T1000 (cell line): Measurements from ENCODE around the gene FAU.

Experiments
- DNase-seq: peaks from one replicate; lab custom pipeline; 2025; ENCODE audit warnings: mixed read lengths; lab: John Stamatoyannopoulos, UW

Gene FAU

DNA sequence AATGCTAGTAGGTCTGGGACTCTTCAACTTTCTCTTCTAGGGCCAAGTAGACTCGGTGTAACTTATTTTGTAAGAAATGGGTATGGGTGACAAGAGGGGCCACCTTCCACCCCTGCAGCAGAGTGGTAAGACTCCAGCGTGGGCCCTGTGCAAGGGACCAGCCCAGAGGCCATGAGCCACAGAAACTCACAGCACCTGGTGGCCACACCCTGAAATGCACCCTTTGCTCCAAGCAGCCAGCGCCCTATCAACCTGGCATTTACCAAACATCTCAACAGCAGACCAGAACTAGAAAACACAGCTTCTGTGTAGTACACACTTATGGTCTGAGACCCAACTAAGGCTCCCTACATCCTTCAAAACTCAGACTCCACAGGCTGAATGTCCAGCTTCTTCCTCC is 43.8 kb downstream of the FAU start:
- no peak for DNase-seq

- DNase-seq = no peak
Observed at GRCh38 chr11:65077451-65077850, 44.5 kb downstream of the FAU start.

DNA sequence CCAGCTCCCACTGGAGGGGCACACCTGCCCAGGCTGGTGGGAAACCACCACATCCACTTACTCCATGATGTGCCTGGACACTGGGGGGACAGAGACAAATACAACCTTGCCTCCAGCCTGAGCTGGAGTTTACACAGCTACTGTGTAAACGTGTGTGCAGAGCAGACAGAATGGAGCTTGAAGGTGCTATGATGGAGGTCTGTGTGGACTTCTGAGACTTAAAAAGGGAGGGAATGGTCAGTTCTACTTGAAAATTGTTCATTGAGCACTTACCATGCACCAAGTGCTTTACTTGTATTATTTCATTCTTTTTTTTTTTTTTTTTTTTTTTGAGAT is 49.3 kb downstream of the FAU start:
- DNase-seq = no peak

GRCh38 chr11:65071907-65072630 is 49.9 kb downstream of the FAU start:
- no peak for DNase-seq
